ENCODE results near the gene ZCWPW2.

ZCWPW2 gene, protein sequence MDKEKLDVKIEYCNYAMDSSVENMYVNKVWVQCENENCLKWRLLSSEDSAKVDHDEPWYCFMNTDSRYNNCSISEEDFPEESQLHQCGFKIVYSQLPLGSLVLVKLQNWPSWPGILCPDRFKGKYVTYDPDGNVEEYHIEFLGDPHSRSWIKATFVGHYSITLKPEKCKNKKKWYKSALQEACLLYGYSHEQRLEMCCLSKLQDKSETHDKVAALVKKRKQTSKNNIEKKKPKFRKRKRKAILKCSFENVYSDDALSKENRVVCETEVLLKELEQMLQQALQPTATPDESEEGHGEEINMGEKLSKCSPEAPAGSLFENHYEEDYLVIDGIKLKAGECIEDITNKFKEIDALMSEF

DNA sequence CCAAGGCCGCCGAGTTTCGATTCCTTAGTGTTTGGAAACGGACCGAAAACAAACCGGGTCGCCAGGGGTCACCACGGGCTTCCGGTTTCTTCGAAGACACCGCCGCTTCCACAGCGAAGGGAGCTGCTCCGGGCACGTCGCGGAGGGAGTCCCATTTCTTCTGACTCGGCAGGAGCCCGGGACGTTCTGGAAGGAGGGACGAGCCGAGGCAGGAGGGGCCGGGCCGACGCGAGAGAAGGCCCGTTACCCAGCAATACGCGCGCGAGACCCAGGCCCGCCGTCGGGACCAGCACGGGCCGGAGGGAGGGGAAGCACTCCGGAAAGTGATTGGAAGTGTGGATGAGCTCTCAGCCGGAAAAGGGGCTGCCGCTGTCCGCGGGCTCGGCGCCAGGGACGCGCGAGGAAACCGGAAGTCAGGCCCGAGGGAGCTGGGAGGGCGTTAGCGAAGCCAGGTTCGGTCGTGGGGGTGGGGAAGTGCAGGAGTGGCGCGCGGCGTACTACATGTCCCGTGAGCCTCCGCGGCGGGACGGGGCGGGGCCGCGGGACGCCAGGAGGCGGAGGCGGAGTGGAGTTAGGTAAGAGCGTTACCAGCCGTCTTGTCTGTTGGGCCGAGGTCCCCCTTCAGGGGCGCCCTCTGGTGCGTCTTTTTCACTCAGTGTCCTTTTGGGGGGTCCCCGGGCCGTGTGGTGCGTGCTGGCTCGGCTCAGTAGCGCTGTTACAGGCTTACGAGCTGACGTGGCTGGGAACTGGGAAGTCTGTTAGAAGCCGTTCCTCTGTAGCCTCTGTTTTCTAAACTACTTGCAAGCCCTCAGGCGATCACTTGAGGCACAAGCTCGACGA is at the start of gene ZCWPW2, which contains the start of gene AZI2:
ZCWPW2 (plus strand) TSS at position 93 of the 840 bp plus-strand sequence. CDS start 64,348 bp downstream, outside the sequence.
AZI2 (minus strand) TSS at position 196 of the 840 bp plus-strand sequence. CDS start 8,207 bp downstream, outside the sequence.
- DNase-seq, result peak; percentile 94

DNA sequence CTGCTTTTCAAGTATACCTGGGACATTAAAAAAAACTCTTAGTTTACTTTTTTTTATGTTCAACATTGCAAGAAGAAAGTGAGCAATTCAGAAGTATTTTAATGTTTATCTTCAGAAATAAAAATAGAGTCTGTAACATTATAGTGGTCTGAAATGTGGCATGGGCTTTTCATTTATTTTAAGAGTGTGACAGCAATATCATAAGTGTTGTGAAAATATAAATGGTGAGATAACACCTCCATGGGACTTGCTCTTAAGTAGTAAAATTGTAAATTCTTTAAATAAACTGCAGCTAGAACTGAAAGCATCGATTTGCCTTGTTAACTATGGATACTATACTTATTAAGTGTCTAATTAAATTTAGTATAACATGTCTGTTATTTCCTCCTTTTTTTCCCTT is 48.8 kb upstream of the ZCWPW2 start:
- no peak for DNase-seq

DNA sequence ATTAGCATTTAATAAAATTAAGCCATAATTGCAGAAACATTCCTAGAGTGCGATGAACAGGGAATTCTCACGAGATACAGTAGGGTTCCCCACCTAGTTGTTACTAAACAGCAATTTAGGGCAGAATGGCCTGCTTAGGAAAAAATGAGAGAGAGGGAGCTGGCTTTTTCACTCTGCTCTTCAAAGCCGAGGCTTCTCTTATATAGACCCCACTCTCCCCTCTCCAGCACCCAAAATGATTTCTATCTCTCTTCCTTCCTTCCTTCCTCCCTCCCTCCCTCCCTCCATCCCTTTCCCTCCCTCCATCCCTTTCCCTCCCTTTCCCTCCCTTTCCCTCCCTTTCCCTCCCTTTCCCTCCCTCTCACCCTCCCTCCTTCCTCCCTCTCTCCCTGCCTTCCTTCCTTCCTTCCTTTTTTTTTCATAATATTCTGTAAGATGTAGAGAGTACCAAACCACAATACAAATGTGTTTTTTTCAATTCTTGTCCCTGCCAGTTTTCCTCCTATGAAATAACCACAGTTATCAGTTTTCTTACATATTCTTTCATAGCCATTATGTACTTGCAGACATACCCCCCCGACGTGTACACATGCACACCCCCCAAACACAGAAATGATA is 48.1 kb upstream of the ZCWPW2 start:
- no peak for DNase-seq

DNA sequence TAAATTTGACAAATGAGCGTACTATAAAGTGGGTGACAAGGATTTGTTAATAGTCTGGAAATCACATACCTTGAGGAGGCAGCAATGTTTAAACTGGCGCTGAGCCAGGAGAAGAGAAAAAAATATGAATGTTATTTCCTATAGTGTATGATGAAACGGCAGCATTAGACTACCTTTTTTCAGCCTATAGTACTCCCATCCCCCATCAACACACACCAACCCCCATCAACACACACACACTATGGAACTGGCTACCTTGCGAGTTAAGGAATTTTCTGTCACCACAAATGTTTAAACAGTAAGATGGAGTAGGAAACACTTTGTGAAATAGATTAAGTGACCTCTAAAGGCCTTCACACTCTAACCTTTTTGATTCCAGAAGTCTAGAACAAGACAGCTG is 46.8 kb upstream of the ZCWPW2 start:
- DNase-seq, result no peak

DNA sequence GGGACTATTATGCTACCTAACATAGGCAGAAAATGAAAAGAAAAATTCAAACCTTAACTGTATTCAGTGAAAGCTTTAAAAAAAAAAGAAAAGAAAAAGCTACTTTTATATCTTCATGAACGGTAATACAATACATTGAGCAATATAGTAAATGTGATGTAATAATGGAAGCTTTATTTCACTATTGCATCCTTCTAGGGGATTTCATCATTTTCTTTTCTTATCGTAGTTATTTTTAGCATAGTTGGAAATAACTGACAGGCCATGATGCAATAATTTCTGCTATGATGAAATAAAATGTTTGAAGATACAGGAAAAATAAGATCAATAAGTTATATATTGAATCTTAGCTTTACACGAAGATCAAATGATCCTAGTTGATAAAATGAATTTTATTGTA is 40.3 kb upstream of the ZCWPW2 start:
- DNase-seq, result no peak

DNA sequence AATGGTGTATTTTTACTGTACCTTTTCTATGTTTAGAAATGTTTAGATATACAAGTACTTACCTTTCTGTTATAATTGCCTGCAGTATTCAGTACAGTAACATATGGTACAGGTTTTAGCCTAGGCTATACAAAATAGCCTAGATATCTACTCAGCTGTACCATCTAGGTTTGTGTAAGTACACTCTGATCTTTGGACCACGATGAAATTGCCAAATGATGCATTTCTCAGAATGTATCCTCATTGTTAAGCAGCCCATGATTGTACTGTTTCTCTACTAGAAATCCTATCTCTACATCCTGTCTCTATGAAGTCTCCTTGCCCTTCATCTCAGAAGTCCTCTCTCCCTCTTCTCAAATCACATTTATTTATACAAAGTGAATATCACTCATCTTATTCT is 32.8 kb upstream of the ZCWPW2 start:
- DNase-seq, result no peak

DNA sequence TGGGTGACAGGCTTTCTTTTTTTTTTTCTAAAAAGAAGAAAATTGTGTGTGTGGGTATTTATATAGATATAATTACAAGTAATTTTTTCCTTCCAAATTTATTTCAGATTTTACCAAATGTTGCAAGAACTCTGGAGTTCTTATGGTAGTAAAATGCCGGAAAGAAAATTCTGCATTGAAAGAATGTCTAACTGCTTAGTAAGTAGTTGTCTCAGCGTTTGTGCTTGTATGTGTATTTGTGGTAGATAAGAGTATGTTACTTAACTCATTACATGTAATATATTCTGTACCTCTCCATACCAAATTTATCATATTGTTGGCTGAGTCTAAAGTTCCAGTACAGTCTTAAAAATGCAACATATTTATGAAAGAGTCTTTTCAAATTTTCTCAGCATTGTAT is 32.3 kb upstream of the ZCWPW2 start:
- DNase-seq, result no peak

DNA sequence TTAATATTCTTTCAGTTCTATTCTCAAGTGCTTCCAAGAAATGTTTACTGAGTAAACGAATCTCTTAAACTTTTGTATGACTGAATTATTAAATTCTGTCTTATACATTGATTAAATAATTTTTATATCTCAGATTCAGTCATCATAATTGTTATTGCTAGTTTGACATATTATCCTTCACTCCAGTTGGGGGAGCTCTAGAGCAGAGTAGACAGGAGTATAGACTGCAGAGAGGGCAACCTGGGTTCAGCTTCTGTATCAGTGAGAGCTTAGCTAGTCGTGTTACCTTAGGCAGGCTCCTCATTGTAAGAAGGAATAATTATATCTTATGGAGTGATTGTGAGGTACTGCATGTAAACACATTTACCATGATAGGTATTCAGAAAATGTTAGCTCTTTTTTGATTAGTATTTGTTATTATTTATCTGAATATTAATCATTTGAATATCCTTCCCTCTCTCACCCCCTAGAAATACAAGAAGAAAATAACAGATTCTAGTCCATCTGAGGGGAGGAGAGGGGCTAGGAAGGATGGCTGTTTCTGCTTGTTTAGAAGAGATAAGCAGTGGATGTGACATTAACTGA is 31.0 kb upstream of the ZCWPW2 start:
- DNase-seq, result no peak

DNA sequence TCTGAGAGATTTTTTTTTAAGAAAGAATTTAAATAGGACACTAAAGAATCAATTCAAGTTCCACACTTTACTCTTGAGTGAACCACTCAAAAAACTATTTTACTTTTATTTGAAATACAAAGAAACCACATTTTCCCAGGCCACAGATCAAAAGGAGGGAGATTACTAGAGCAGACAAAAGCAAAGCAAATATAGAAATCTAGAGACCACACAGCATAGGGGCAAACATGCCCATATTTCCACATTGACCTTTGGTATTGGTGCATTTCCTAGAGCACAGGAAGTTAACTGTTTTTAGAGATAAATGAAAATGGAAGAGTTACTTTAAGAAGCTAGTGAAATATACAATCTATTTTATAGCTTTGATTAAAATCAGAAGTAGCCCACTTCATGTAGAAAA is 27.5 kb upstream of the ZCWPW2 start:
- DNase-seq, result no peak

DNA sequence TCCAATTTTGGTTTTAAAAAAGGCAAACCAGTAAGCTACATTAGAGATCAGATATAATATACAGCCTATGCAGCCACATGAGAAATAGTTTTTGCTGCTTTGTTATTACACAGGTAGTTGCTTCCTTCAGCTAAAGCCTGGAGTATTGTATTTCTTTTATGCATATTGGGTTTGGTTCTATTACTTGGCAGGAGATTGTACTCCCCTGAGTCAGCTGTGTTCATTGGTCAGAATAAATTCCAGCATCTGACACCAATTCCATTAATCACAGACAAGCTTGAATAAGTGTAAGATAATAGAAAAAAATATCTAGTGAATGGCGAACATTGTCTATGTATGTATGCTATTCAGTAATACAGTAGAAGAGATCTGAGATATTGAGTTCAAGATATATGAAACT is 26.1 kb upstream of the ZCWPW2 start:
- DNase-seq, result no peak

DNA sequence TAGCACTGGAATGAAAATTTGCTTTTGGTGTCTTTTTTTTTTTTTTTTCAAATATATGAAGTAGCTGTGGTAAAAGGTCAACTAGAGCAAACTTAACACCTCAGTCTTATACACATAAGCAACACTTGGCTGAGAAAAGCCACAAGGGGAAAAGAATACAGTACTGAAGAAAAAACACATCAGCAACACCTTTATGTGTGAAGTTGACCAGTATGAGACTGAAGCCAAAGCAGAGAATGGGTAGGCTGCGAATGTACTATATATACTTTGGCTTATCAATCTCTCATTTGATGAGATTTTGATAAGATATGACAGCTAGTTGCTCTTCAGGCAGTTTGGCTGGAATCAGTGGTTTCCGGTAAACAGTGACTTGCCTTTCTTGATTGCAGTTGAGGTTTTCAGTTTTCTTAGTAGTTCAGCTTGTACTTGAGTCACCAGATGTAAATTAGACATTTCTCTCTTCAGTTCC is 22.0 kb upstream of the ZCWPW2 start:
- no peak for DNase-seq

DNA sequence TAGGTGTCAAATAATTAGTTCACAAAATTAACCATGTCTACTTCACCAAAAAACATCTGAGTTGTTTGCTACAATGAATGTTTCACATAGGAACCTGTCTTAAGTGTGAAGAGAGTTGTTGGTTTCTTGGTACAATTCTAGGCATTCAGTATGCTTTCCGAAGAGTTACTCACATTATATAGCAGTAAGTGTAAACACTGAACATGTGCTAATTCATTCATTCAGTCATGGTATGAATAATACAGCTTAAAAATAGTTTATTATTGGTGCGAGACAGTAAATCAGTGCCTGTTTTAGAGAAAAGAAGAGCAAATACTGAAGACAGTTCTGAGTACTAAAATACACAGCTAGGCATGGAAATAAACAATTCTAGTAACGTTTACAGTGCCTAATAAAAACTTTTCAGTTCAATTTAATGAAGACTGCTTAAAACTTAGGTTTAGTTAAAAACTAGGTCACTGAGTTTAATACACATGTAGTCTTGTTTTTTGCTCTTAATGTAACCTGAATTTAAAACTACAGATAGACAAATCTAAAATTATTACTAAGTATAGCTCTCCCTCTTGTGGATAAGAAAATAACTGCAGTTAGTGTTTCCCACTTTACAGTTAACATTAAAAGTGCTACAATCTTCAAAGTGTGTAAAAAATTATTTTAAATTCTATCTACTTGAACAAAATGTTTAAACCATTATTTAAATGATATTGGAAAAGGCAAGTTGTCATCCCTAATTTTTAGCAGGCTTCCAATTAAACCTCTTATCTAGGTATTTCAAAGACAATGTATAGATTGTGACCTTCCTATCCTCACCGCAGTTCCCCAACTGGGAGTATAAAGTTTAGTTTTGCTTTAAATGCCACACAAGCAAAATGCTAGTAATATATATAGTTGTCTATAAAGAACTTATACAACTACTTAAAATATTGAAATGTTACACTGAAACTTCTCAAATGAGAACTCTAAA is 20.1 kb upstream of the ZCWPW2 start:
- DNase-seq, result no peak

DNA sequence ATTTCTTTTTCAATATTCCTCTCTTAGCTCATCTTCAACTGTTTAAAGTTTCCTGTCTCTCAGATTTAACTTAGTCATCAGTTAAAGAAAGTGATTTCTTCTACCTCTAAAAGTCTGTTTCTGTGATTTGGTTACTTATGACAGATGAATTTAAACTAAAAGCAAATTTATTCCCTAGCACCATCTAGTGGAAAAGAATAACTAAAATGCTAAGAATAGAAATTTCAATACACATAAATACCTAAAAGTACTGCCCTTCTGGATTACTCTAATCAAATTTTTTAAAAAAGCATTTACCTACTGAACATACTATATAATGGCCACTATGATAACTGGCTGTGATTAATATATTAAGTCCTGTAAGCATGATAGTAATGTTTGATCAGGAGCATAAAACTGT is 14.0 kb upstream of the ZCWPW2 start:
- DNase-seq, result no peak

DNA sequence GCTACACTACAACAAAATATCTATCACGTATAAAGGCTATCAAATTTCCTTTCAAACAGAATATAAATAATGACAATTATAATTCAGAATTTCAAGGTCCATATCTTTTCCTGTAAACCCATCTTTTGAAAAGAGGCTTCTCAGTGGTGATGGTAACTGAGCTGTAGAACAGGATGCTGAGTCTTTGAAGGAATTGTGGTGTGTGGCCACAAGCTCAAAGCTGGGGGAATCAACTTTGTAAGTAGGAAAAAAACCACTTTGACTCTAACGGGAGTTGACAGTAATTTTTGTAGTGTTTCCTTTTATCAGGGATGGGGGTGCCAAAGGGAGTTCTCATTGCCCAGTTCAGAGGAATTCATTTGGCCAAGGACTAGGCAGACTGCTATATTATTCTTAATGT is 13.3 kb upstream of the ZCWPW2 start:
- DNase-seq, result no peak

DNA sequence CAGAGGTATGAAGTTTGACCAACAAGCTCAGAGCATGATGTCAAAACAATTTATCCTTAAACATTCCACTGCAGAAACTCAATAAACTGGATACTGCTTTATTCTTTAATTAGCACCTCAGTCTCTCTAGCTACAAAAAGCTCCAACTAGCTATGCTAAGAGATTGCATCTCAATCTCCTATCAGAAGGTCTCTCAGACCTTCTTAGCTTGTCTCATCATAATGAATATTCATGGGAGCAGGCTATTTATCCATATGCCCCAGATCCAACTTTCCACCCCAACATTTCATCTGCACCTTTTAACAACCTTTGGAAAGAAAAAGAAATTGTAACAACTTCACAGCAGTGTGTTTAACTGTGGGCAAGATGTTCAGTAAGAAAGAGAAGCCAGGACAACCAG is 11.3 kb upstream of the ZCWPW2 start:
- DNase-seq, result no peak

DNA sequence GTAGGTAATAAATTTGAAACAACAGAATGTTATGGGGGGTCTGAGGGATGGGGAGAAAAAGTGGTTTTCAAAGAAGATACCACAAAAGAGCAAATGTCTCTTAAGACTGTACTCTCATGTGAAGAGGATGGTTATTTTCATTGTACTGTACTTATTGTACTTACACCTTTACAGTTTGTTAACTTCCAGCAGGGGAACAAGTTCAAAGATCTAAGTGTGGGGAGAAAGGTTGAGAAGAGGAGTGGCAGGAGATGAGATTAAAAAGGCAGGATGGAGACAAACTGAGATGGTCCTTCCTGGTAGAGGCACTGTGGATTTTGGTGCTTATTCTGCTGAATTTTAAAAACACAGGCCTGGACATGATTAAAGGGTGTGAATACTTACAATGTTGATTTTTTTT is 5.4 kb upstream of the ZCWPW2 start:
- no peak for DNase-seq

DNA sequence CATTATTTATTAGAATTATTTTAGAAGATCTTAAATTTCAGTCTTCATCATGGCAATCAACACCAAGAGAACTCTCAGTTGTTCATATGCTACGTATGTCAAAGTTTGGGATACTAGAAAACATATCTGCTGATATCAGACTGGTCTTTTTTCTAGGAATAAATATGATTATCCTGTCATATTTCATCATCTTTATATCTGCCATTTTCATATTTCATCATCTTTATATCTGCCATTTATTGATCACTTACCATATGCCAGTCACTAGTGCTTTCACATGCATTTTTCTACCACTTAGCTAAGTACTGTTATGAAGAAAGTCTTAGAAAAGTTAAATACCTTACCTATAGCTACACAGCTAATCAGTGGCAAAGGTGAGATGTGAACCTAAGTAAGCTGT is 2.8 kb upstream of the ZCWPW2 start:
- DNase-seq, result no peak

DNA sequence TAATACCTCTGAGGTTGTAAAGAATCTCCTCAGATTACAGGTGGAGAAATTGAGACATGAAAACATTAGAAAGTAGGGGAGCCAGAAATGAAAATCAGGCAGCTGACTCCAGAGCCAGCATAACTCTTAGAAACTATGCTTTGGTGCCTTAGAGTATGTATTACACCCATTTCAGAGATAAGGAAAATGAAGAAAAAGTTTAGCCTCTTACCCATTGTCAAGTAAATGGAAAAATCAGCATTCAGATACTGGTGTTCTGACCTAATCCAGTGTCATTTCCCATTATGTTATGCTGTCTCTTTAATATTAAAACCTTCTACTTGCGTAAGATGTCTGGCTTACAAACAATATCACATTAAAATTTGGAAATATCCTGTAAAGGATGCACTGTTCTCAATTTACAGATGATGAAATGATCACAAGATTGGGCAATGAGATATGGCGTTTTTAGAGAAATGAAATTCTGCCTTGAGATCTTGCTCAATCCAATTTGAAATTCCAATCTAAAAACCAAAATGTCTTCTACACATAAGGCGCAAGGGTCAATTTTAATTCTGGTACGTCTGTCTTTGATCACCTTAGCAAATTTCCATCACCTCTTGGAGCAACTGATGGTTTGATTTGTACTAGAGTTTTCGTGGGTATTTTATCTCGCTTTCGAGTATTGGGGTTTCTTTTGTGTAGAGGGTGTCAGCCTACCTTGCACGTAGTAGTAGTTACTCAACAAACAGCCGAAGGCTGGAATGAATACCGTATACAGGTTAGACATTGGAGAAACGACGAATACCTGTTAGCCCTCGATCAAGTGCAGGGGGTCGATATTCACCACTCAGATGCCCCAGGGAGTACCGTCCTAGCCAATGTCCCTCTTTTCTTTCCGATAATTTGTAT is 902 bp upstream of the ZCWPW2 start:
- no peak for DNase-seq

DNA sequence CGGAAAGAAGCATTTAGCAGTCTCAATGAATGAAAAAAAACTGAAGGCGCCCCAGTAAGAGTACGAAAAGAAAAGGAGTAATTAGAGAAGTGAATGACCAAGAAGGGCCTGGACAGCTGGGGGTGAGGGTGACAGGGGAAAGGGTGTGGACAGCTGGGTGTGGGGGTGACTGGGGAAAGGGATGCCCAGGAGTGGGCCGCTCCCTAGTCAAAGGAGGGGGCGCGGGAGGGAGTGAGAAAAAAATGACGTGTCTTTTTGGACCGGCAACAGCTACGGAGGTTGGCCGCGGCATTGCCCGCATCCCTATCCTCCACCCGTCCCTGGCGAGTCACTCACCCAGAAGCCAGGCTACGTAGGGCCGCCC is 274 bp upstream of the ZCWPW2 start:
- DNase-seq, result no peak

DNA sequence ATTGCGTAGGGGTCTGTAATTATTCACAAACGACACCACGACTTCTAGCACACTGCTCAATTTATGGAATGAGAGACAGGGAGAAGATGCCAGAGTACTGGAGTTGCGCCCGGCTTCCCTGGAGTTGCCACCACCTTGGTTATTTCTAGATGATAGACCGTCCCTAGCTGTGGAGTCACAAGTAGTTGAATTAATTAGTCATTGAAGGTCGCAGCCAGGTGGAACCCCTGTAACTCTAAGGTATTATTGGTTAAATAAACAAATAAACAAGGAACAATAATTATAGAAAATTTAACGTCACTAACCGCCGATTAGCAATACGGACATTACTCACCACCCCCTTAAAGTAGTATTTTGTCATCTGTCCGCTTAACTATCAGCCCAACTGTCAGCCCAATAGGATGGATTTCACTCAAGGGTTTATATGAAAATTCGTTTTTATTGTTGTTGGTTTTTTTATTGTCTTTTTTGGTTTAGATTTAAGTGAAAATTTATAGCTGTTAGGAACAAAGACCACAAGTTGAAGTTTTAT is 1.0 kb downstream of the ZCWPW2 start:
- DNase-seq, result no peak

DNA sequence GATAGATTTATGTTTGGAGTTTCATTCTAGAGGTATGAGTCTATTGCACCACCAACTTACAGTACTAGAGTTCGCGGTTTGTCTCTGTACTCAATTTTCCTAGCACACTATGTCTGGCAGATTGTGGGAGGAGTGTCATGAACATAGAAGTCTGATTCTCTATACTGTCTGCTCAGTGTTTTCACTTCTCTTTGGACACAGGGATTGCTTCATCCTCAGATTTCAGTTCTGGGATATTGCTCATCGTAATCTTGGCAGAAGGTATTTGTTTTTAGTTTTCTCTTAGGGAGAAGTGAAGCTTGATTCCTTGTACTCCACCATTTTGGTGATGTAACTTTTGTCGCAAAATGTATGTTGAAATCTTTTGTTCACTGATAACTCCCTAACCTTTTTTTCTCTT is 27.9 kb downstream of the ZCWPW2 start:
- no peak for DNase-seq

All from activated CD8-positive, alpha-beta memory T cell treated with anti-CD3 and anti-CD28 coated beads, Interleukin-2, amount 50 U/mL, for 48 hours (primary cell).